Stimulated activated CD4-positive, alpha-beta T cell treated with anti-CD3 and anti-CD28 coated beads, Interleukin-4, amount 100 ng/mL, for 4 hours (primary cell): ENCODE data around the gene RHAG.
"Not testable (repeated sequence)": the region's sequence is repeated elsewhere in the genome, so short reads cannot be mapped to it uniquely, and the experiment has no call there.

Source experiments
- DNase-seq, 2 experiments: peaks; one replicate each; pipeline ENCODE4 v3.0.0-alpha.2; 2020

The RHAG gene

DNA sequence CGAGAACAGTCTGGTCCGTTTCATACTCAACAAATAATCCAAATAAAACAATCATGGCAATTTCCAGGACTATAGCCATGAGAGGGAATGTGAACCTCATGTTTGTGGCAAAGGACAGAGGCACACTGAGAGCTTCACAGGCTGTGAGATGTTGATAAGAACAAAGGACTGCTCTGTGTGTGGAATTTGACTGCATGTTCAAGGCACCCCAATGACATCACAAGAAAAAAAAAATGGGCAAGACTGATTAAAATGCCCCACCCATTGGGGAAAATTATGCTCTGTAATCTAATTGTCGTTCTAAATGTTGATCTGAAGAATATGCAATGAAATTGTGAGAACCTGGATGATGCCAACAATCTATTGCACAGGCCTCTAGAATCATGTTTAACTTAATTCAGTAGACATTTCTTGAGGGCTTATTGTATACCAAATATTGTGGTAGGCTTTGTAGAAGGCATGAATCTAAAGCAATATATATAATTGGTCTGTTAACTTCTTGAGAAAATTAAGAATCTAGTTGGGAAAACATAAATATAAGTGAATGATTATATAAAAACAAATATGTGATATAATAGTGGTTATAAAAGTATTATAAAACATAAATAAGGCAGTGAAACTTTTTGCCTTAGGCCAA, at the start of gene RHAG:
TSS of gene RHAG (minus strand) at position 127 of the 637 bp plus-strand sequence. CDS start at position 100, 27 bp downstream.
- DNase-seq = no peak

DNA sequence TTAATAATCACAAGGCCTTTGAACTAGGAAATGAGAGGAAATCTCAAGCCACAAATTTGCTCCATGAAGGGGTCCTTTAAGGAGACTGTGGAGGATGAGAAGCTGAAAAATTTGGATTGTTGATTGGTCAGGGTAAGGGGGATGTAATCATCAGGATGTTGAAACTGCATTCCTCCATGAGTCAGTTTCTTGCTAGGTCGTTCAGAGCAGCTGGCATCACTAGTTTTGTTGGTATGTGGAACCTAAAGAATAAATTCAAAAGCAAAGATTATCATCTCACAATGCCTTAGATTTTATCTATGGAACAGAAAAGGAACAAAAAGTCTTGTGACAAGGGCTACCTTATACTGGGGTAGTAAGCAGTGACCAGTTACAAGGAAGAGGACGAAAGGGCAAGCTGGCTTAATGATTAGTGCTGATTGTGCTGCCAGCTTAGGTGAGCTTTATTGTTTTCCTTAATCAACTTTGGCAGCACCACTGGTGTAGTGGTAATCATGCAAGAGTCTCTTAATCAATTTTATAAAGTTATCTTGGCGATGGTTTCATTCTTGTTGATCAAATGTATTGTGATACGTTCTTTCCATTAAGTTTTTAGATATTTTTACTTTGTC, 40.1 kb upstream of the RHAG start:
- no peak for DNase-seq

DNA sequence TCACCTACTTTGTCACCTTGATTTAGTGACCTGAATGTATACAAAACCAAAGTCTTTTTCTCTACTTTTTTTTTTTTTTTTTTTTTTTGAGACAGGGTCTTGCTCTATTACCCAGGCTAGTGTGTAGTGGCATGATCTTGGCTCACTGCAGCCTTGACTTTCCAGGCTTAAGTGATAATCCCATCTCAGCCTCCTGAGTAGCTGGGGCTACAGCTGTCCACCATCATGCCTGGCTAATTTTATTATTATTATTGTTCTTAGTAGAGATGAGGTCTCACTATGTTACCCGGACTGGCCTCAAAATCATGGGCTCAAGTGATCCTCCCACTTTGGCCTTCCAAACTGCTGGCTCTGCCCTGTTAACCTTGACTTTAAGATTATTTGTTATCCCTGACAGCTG, 39.2 kb upstream of the RHAG start:
- no peak for DNase-seq

DNA sequence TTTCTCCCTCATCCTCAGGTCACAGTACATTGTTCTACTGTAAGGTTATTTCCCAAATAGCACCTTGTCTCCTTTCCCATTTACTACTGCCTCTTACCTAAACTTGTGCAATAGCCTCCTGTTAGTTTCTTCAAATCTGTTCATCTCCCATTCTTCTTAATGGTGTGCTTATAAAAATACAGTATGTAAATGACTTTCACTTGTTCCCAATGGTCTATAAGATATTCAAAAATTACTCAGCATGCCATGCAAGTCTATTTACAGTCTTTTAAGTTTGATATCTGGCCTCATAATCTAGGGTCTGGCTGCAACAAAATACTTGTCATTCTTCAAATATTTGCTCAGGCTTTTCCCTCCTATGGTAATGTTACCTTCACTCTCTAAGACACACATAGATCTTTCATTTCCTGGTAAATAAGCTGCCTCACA, 31.5 kb upstream of the RHAG start:
- DNase-seq = no peak

DNA sequence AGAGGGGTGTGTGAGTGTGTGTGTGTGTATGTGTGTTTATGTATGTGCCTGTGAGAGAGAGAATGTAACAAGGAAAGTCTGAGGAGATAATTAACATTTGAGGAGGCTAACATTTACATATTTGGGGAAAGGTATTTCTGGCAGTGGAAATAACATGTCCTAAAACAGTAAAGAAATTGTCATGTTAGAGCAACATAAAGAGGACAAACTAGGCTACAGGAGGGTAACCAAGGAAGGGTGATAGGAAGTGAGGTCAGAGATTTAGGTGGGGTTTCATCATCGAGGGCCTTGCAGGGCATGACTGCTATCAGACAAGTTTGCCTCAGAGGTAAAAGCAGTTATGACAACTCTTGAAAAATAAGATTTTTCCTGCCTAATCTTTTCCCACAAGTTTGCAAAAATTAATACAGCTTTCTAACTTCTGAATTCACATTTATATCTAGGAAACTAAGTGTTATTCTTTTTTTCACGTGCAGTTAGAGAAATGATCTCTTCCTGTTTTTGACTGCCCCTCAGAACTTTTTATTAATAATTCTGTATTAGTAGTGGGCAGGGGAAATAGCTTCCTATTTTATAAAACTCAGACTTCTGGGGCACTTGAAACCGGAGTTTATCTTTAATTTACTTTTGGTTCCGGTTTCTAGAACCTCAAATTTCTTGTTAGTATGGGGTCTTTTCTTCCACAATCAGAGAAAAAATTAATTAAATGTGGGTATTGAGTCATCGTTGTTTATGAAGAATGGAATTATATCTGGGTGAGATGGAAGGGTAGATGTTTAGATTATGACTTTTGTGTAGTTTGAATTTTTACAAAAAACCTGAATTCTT, 30.5 kb upstream of the RHAG start:
- no peak for DNase-seq

DNA sequence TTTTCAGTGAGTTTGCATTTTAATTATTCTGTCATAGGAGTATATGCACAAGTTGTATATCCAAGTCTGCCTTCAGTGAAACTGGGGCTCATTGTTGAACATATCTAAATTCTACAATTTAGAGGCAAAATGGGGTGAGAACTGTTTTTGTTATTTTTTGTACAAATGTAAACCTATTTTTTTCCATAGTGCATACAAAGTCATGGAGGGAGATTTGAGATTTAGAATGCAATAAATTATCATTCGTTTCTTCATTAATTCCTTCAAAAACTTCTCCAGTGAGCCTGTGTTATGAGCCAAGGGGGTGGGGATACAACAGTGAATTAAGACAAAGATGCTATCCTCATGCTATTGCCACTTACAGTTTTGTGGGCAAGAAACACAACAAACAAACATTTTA, 29.8 kb upstream of the RHAG start:
- no peak for DNase-seq

DNA sequence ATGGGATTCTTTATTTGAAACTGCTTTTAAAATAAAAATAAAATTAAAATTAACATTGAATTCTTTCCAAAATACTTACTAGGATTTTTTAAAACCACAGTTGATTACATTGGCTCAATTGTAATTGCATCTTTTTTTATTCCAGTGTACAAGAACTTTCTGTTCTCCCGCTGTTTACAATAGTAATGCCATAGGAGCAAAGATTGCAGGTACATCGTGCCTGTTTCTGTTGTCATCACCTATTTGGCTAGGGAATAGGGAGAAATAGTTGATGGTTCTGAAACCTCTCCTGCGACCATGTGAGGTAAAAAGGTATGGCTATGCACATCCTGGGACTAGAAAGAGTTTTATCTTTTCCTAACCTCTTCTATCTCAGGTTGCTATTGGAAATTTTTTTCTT, 28.2 kb upstream of the RHAG start:
- no peak for DNase-seq

DNA sequence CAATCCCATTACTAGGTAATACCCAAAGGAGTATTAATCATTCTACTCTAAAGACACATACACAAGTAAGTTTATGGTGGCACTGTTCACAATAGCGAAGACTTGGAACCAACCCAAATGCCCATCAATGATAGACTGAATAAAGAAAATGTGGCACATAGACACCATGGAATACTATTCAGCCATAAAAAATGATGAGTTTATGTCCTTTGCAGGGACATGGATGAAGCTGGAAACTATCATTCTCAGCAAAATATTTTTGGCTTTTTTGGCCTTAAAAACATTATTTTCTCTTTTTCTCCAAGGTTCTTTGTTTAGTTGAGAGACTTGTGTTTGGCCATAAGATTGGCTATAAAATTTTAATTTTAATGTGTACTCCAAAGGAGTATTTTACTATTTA, 27.4 kb upstream of the RHAG start:
- DNase-seq = not testable (repeated sequence)

DNA sequence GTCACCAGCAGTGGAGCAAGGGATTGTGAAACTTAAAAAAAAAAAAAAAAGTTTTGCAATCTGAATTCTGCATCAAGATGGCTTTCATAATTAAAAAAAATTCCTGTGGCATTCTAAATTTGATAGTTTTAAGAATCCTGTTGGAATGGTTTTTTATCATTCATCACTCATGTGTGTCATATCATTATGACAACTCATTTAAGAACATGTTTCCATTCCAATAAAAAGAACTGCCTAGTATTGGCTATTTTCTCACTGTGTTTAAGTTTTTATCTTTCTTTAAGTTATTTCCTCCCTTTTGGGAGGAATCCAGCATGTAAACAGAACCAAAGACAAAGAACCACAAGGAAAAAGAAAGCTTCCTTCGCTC, 26.2 kb upstream of the RHAG start:
- no peak for DNase-seq

DNA sequence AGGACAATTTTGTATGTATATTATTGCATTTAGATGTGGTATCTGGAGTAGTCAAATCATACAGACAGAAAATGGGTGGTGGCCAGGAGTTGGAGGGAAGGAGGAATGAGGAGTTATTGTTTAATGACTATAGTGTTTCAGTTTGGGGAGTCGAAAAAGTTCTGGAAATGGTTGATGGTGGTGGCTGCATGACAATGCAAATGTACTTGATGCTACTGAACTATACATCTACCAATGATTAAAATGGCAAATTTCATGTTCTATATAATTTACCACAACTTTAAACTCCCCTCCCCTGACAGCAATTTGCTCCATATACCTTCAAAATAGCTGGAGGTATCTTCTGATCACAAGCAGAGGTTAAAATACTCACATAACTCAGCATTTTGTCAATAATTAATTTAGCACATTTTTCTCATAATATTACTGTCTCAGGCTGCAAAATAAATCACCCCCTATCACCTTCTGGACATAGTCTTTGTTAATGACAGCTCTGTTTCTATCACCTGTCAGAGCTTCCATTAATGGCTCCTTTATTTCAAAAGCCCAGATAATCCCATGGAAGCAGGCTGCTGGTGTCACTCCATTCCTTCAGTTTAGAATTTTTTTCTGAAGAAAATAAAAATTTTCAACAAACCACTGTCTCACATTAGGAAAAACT, 25.7 kb upstream of the RHAG start:
- no peak for DNase-seq

DNA sequence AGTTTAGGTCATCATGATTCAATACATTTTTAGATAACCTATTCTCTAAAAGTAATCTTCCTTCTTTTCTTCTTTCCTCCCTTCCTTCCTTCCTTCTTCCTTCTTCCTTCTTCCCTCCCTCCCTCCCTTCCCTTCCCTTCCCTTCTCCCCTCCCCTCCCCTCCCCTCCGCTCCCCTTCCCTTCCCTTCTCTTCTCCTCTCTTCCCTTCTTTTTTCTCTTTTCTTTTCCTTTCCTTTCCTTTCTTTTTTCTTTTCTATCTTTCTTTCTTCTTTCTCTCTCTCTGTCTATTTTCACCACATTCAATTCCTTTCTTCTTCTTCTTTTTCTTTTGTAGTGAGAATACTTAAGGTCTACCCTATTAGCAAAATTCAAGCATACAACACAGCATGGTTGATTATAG, 17.3 kb upstream of the RHAG start:
- no peak for DNase-seq

DNA sequence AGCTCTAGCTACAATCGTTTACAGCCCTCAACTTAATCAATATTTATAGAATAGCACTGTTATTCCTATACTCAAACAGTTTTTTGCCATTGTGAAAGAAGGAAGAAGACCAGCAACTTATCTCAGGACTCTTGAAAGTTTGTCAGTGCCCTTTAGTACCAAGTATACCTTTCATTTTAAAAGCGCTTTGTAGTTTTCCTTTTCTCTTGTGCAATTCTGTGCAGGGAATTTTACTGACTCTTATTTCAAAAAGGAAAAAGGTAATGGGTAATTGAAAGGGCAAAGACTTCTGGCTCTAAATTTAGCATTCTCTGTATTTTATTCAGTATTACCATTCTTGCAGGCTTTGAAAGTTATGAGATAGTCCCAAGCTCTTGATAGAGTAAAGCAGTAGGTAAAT, 16.8 kb upstream of the RHAG start:
- DNase-seq = no peak

DNA sequence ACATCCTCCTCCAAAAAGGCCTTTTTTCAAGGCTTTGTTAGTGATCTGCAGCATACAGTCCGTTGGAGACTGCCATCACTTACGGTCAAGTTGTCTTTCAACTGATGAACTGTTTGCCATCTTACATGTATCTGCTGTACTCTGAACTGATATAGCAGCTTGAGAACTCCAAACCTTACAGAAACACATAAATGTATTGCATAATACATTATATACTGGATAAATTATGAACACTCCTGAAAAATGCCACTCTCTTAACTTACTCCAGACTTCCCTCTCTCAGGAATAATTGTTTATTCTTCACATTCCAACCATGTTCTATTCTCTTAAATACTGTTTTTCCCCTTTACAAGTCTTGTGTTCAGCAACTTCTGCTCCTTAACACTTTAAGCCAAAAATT, 14.6 kb upstream of the RHAG start:
- no peak for DNase-seq

DNA sequence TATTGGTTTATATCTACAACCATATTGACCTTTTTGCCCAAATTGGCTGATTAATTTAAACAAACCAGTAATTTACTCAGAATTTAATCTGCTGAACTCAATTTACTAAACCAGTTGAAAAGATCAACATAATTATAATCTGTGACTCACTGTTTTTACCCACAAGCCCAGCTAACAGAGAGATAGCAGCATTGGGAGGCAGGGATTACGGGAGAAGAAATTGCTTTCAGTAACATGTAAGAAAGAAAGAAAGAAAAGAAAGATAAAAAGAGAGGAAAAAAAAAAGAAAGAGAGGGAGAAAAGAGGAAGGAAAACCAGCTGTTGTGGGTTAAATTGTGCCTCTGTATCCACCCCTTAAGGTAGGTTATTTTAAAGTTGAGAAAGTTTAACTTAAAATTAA, 13.3 kb upstream of the RHAG start:
- DNase-seq = no peak

DNA sequence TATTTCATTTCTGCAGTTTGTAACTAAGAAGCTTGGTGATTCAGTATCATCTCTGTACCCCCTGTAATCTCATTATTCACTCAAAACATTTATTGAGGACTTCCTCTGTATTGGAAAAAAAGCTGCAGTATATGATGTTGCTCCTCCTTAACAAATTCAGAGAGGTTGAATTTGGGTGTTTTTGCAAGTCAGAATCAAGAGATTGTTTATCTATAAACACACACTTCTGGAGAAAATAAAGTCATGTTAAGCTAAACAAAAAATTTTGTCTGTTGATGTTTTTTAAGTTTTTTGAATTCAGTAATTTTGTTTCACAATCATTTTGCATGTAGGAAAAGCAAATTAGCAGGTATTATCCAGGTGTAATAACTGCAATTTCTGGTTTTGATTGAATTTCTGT, 11.4 kb upstream of the RHAG start:
- no peak for DNase-seq

DNA sequence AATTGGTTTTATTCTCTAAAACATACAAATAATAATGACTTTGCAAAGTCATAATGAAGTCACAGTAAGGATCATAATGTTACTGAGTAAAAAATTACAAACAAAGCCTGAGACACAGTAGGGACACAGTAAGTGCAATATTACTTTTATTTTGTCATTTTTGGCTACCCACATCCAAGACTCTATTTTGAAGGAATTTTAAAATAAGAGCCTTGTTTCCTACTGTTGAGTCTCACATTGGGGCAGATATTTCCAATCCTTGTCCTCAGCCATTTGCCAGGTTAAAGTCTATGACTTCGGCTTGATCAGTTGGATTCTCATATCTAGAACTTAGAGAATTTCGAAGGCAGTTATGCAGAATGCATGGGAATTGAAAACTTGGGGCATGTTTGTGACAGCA, 10.8 kb upstream of the RHAG start:
- no peak for DNase-seq

DNA sequence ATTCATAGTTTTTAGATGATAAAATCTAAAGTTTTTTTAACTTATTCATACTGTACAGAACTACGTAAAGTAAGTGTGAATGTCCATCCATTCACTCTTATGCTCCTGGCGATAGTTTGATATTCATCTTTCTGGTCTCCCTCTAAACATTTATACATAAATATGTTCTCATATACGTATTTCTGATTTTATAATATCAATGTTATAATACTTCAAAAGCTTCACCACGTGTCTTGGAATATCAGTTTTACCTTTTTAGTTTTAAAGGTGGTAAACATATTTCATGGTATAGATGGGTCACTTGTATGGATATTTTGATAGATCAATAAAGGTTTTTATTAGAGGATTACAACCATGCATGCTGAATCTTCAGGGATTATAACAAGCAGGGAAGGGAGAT, 10.3 kb upstream of the RHAG start:
- no peak for DNase-seq

DNA sequence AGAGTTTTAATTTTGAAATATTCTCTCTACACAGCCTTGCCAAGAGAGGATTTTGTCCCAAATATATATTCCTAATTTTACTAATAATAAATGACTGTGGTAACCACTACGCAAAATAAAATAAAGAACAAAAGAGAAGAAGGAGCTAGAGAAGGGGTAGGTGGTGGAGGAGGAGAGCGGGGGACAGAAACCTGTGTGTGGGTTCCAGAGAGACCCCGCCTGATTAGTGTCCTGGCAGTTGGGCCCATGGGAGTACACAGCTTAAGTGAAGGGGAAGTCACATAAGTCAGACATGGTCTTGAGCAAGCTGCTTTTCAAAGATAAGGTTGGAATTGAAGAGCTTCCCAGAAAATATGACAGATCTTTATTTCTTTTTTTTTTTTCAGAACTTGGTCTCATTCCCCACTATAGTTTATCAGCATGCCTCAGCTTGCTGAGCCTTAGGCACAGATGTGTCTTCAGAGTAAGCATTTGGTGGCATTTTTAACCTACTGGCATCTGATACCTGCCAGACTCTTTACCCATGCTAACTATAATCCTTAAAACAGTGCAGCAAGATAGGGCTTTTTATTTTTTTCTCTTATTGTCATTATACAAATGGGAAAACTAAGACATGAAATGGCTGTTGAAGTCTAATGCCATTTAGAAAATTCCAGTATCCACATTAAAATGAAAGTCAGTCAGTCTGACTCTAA, 9.6 kb upstream of the RHAG start:
- DNase-seq = no peak

DNA sequence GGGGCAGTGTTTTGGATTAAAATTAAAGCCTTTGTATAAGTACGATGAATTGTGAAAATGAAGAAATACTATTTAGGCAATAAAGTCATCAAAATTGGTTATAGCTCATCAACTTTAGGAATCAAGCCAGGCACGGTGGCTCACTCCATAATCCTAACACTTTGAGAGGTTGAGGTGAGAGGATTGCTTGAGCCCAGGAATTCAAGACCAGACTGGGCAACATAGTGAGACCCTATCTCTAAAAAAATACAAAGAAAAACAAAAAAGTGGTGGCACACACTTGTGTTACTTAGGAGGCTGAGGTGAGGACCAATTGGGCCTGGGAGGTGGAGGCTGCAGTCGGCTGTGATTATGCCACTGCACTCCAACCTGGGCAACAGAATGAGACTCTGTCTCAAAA, 8.5 kb upstream of the RHAG start:
- DNase-seq = no peak

DNA sequence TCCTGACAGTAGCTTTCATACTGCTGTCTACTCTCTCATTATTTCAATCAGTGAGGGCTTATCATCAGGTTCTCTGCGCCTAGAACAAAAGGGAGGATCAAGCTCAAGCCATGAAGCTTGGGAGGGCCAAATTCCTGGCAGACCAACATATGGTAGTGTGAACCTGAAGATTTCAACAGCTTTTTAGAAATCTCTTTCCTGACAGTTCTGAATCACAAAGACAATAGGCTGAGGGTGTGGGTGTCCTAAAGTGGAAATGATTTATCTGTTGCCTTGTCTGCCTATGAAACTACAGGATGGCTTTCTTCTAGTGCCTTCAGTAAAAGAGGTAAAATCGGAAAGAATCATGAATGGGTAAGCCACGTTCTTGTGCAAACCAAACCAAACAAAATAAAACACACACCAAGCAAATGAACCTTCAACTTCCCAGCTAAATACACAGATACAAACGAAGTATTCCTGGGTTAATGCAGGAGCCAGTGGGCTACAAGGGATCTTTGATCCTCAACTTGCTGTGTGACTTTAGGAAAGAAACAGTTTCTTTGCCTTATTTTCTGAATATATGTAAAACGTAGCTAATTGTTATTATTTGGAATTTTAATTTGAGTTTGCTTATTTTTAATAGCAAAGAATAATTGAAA, 2.7 kb upstream of the RHAG start:
- DNase-seq = no peak

DNA sequence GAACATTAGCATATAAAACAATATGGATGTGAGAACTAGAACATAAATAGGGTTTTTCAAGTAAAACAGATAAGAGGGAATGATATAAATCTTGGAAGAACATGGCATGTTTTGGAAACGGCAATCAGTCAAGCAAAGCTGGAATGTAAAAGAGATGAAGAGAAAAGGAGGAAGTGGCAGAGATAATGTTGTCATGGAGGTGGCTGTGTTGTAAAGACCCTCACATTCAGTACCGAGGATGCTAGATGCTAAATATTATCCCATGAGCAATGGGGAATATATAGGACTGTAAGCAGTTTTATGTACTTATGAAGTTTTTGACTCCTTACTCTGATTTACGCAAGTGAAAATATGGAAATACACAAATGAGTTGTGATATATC, 702 bp upstream of the RHAG start:
- no peak for DNase-seq

DNA sequence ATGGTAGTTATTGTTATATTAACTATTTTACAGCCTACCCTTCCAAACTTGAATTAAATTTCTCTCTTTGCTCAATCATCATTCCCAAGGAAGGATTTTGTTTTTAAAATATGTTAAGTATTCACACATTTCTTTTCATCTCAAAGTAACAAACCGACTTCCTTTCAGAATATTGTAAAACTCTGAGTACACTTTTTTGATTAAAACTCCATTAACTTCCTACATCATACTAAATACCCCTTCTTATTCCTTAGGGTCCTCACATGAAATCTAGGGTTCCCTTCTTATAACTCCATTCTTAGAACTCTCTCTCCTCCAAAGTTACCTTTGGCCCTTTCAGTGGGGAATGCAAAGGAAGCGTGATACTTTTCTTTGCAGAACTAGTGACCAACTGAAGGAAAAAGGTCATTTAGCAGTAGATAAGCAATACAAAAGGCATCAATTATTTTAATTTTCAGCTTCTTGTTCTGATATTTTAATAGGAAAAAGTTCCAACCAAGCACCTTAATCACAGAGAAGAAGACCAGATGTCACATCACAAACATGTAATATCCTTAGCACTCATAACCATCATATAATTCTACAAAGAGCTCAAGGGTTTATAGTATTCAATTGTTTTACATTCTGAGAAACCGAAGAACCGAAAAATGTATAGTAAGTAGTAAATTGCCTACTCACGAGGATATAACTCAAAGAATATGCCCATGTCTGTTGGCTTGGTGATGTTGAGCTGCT, 494 bp downstream of the RHAG start:
- no peak for DNase-seq
